ENCODE data around the gene POC1B.

POC1B gene

DNA sequence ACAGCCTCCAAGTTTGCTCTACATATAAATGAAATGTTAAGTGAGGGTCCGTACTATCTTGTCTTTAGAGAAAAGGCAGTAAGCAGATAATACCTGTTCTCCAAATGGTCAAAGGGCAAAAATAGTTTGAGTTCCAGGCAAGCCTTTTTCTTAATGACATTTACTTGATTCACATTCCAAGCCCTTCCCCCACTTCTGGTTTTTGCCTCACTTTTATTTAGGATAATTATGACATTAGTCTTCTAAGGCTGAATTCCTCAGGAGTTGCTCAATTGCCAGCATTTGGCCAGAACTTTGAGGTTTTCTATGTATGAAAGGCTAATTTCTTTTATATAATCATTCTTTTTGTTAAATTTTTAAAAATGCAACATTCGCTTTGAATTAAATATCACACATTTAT, 111.0 kb downstream of the POC1B start:
- no peak for DNase-seq

DNA sequence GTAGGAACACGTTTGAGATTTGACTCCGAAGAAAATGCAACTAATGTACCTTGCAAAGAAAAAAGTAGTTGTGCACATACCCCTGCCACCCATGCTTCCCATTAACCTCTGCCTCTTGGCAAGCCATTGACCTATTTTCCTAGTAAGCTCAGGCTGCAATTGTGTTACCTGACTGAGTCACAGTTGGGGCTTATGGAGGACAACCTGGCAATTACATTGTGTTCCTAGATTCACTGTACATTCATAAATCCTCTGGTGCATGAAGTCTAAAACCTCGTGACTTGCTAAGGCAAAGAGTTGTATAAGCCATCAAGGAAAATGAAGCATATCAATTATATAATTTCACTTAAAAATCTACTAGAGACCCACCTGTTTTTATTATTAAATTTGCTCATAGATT, 111.5 kb downstream of the POC1B start:
- DNase-seq, result no peak

DNA sequence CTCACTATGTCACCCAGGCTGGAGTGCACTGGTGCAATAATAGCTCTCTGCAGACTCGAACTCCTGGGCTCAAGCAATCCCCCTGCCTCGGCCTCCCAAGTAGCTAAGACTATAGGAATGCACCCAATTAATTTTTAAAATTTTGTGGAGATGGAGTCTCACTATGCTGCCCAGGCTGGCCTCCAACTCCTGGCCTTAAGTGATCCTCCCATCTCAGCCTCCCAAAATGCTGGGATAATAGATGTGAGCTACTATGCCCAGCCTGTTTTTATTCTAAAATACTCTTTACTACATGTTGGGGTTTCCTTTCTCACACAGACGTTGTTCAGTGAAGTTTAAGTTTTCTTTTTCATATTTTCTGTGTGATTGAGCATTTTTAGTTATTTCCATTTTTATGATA, 112.6 kb downstream of the POC1B start:
- no peak for DNase-seq

DNA sequence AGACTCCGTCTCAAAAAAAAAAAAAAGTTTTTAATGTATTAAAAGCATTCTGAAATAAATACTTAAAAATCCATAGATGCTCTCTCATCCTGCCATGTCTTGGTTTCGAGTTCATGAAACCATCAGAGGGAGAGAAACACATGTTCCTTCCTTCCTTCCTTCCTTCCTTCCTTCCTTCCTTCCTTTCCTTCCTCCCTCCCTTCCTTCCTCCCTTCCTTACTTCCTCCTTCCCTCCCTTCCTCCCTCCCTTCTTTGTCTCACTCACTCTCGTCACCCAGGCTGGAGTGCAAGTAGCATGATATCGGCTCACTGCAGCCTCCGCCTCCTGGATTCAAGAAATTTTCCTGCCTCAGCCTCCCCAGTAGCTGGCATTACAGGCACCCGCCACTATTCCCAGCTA, 113.2 kb downstream of the POC1B start:
- no peak for DNase-seq

DNA sequence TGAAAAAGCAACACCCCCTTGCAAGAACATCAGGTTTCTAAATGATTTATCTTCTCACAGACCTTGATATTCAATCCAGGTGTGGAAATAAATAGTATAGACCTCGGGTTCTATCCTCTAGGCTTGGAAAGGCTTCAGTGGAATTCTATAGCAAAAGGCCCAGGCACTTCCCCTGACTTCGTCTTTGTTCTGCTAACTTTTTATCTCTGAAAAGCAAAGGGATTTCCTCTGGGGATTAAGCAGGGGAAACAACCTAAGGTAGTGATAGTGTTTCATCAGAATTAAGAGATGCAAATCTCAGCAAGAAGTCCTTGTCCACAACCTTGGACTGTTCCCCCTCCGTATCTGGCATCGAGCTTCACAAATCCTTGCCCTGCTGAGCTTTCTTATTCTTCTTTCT, 114.0 kb downstream of the POC1B start:
- no peak for DNase-seq

DNA sequence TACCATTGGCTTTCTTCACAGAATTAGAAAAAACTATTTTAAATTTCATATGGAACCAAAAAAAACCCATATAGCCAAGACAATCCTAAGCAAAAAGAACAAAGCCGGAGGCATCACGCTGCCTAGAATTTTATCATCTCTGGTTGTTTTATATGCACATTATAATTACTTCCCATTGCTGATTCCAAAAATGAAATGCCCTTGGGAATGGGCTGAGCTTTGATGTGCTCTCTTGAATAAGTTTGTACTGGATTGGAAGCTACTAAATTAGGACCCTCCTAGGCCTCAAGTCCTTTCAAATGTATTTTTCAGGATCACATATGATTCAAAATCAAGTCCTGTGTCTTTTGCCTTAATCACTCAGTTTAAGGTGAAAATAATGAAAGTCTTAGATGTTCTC, 114.6 kb downstream of the POC1B start:
- DNase-seq, result no peak

DNA sequence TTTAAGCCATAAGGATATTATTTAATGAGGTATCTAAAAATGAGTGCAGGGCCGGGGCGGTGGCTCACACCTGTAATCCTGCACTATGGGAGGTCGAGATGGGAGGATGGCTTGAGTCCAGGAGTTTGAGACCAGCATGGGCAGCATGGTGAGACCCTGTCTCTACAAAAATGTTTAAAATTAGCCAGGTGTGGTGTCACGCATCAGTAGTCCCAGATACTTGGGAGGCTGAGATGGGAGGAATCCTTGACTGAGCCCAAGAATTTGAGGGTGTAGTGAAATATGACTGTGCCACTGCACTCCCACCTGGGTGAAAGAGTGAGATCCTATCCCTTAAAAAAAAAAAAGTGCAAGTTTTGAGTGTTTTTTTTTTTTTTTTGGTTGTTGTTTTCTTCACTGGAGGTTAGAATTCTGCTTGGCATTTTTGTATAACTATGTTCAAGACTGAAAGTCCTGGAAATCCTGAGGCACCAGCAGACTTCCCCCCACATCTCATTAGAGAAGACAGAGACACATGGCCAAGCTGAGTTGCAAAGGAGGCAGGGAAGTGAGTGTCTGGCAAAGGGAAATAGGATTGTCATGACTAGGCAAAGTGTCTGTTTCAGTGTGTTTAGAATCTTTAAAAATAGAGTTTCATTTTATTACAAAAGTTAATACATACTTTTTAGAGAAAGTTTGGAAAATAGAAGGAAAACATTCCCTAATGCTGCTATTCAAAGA, 120.1 kb downstream of the POC1B start:
- no peak for DNase-seq

DNA sequence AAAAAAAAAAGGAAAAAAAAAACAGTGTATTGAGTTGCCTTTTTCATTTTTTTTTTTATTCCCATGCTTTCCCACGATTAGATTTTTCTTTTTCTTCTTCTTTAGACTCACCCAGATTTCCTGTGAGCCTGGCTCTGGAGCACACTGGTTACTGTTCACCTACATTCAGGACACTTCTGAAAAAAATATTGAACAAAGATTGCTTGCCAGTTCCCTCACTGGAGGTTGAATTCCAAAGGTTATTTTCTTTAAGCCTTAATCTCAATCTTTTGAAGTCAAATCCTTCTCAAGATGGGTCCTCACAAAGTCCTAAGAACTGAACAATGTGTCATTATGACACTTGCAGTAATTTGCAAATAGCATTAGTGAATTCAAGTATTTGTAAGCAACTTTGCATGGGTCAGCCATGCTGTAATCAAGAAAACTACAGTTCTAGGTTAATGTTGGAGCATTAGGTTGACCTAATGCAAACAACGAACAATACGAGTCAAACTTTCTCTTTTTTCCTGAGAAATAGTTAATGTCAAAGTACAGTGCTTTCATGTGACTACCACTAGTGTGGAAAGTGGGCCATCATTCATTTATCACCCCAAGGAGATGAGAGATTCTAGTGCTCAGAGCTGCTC, 124.3 kb downstream of the POC1B start:
- no peak for DNase-seq

DNA sequence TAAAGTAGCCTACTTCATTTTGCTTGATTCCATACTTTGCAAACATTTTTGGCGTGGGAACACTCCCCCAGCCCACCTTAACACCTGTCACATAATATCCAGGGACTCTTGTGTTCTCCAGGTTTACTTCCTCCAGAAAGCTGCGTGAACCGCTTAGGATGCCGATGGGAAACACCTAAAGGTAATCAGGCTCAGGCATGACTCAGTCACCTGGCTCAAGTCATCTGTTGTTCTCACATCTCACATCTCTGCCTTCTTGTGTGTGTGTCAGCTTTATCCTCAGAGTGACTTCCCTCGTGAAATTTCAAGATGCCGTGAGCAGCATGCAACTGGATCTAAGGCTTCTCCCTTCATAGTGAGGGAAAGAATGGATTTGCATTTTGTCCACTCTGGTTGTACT, 125.4 kb downstream of the POC1B start:
- DNase-seq, result no peak

DNA sequence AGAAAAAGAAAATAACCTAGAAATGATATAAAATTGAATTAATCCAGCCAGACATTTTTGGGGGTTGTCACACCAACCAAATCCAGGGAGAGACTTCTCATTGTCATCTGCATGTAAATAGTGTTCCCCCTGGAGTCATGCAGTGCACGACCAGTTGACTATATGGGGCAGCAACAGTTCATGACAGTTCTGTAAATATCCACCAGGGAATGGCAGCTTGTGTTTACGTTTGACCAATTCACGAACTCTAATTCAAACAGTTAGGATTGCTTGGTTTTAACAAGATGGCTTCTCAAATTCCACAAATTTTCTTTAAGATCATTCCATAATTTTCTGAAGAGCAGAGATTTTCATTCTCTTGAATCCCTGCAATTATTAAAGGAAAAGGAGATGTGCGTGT, 130.1 kb downstream of the POC1B start:
- no peak for DNase-seq

DNA sequence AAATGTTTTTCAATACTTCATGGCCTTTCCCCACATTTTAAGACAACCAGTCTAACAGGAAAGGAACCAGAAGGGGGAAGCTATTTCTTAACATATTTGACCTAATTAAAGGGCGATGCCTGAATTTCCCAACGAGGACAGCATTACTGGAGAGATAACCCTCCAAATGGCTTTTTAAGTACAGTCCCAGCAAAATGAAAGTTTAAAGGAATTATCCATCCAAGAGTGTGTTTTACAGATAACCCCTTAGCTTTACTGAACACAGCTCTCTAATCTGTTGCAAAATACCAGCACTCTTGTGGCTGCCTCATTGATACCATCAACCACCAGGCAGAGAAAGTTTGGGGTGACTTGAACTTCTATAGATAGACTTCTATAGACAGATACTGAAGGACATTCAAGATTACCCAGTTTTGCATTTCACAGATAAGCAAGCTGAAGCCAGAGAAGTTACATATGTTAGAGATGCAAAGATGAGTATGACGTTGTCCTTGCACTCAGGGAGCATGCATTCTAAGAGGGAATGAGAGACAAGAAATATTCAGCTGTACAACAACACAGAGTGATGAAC, 132.2 kb downstream of the POC1B start:
- DNase-seq, result no peak

DNA sequence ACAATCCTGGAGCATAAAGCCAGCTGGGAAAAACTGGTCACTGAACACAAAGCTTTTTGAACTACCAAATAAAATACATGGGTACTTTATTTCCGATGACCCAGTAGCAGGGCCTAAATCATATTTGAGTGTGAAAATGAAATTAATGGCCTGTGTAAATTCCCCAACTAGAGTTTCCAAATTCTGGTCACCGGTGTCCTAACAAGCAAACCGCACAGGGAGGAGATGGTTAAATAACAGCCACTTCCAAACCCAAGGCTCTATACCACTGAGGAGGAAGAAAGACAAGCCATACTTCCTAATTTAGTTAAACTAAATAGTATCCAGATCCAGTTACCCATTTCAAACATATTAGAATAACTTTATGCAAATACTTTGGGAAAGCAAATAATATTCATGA, 133.5 kb downstream of the POC1B start:
- DNase-seq, result no peak

DNA sequence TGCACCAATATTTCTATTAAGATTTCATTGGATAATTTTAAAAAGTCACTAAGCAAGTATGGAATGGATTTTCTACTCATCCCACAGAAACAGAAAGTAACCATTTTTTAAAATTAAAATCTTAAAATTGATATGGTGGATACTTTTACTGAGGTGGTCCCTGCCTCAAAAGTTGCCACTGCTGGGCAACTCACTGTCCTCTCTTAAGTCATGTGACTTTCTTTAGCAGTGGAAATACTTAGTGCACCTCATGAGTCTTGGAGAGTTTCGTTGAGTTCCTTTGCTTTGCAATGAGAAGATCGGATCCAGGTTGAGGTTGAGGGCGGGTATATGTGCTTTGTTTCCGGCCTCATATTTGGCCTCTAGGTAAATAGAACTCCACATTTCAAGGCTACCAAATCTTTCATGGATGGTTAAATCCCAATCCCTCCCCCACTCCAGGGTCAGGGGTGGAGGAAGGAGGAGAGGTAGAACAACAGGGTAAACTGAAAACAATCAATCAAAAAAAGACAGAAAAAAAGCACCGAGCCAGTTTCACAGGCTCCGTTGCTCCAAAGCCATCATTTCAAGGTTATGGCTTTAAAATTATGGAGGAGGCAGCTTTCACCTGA, 134.0 kb downstream of the POC1B start:
- no peak for DNase-seq

DNA sequence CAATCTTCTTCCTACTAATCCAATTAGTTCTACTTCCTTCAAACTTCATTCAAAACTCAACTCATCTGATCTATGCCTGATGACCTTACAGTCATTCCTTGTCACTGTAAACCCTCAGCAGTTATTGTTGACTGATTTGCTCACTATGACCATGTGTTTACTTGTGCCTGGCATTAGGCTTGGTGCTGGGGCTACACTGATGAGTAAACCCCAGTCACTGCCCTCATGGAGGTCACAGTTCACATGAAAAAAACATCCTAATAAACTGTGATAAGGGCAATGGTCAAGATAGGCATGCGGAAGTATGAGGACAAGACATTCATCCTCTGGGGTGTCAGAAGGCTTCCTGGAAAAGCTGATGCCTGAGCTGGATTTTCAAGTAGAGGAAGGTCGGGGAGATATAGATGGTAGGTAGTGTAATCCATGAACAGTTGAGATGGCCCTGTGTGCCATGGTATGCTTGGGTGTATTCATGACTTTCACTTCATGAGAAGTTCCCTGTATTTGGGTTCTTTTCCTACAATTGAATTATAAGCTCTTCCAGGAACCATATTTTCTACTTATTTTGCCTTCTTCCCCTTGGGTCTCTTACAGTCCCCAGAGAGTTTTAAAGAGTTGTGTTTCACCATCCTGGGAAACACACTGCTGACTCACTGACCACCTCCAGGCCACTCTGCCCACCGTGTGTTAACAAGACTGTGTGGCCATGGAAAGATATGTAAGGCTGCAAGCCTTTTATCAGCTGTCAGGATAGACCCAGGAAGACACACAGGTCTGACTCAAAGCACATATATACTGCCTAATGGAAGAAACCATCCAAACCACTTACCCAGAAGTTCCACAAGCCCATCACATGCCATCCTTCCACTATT, 134.8 kb downstream of the POC1B start:
- peak in 1 of 2 experiments; percentile 22 for DNase-seq

DNA sequence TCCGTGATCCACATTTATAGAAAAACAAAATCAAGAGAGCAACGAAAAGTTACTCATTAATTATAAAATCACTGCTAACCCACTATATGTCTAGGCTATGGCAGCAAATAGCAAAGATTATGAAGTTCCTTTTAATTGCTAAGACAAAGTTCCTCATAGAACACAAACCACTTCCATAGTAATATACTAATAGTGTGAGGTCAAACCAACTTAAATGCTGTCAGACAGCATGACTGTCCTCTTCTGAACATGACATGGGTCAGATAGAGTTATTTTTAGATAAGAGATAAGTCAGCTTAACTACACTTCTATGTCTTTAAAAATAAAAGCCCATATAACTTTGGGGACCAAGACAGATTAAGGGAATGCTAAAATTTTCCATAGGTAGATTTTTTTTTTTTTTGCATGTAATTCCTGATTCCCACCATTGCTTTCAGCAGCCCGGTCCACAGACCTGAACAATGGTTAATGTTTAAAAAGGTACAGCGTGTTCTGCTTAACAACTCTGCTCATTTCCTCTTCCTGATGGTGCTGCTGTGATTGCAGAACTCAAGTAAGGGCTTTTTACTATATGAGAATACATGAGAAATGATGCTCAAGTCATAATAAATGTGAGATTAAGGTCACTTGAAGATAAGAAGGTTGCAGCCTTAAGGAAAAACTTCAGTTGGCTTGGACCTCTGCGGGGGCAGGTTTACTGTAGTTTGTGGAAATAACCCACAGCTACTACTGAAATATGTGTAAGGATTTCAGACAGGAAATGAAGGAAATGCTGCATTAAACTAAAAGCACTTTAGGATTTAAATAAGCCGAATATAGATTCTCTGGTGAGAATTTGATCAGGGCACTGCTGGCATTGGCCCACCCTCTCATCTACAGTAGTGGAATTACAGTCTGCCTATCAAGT, 135.8 kb downstream of the POC1B start:
- DNase-seq, result peak; percentile 28 to 47

DNA sequence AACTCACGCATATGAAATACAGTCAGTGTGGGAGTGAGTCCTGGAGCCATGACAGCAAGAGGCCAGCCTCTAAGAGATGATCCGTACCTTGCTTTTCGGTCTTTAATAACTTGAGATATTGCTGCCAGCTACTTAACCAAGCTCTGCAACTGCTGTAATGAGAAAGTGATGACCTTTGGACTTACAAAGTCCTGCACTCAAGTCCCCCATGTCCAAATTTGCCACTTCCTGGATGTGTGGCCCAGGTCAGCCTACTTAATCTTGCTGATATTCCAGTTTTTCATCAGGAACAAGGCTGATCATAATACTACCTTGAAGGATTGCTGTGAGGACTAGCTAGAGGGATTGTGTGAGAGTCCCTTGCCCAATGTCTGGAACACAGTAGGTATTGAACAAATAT, 139.7 kb downstream of the POC1B start:
- DNase-seq, result no peak

DNA sequence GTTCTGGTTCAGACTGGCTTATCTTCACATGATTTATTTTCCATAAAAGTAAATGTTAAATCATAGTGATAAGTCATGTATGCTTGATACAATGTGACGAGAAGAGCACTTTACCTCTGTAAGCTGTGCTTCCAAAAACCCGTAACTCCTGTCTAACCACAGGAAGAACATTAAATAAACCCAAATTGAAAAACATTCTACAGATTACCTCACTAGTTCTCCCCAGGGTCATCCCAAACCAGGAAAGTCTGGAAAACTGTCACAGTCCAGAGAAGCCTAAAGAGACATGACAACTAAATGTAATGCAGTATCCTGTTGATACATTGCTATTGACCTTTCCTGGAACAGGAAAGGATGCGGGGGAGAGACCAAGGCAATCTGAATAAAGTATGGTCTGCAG, 141.0 kb downstream of the POC1B start:
- no peak for DNase-seq

DNA sequence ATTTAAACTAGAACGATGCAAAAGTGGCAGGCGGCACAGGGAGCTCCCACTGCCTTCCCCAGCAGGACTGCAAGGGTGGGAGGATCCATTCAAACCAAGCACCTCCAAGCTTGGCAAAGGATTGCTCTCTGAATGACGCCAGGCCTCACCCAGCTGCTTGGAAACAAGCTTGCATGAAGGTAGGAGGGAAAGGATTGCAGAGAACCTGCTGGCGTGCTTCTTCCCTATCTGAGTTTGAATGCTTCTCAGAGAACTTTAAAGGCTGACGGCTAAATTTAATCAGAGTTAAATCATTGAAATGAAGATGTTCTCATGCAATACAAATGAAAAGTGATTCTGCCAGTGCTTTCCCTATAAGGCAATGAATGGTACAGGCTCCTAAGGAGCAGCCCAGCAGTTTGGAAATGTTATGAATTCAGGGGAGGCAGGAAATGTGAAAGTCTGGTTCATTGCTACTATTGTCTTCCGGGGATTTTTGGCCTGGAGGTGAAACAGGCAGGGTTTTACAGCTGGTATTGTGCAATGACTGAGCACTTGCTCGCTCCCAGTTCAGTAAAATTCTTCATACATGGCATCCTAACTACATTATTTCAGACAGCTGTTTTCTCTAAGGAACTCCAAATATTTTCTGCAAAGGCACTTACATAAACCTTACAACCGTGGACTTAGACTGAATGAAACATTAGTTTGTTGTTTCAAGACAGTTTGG, 141.6 kb downstream of the POC1B start:
- no peak for DNase-seq

DNA sequence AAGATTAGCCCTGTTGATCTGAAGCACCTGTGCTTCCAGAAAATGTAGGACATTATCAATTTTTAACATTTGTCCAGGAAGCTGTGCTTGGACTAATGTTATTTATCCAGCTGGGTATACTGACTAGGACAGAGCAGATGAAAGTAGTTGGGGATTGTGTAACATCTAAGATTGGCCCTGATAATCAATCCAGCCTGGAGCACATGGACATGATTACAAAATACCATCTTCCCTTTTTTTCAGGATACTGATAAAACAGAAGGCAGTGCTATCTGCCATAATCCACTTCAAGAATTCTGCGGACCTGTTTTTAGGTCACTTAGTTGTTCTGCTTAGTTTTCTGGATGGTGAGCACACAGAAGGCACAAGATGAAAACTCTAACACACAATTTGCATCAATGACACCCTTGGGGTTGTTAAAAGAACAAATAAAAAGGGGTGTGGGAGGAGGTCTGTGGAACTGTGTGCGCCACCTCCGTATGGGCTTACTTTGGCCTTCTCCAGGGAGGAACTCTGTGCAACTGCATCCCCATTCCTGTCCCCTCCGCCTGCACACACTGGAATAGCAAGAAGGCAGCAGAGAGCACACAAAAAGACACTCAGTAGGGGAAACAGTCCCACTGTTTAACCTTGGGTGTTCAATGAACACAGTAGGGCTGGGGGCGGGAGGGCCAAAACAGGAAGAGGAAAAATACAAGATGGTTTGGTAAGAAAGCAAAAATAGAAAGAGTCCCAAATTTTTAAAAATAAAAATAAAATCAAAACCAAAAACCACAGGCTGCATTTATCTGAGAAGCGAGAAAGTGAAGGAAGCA, 142.4 kb downstream of the POC1B start:
- no peak for DNase-seq

DNA sequence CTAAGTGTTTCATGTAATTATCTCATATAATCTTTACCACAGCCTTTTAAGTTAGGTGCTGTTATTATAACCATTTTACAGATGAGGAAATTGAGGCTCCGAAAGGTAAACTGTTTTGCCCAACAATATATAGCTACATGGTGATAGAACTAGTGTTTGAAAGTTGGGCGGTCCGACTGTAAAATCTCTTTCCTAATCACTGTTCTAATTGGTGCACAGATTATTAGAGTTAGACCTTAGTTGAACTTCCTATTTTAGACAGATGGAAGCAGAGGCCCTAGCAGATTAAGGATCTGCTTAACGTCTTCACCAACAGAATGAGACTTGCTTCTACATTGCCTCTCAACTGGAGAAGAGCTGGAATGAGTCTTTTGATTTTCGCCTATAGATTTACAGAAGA, 143.5 kb downstream of the POC1B start:
- no peak for DNase-seq

All from activated CD4-positive, alpha-beta T cell treated with anti-CD3 and anti-CD28 coated beads, Interleukin-2, amount 50 U/mL, for 48 hours (primary cell).